Stimulated activated CD4-positive, alpha-beta T cell treated with anti-CD3 and anti-CD28 coated beads, TNF-alpha, amount 100 ng/mL, for 24 hours (primary cell): ENCODE results near the gene KRTAP9-3.
"Not testable (repeated sequence)": the region's sequence is repeated elsewhere in the genome, so short reads cannot be mapped to it uniquely, and the experiment has no call there.

Source experiments
- DNase-seq, 3 experiments: peaks; one replicate each; pipeline ENCODE4 v3.0.0-alpha.2; 2020; ENCODE audit warnings: low read depth in 3 of 3

Gene KRTAP9-3

GRCh38 chr17:41232399-41233105 is at the start of gene KRTAP9-3:
Gene KRTAP9-3 (plus strand): TSS chr17:41232449. CDS start chr17:41232502, 53 bp downstream.
- not testable (repeated sequence) for DNase-seq

GRCh38 chr17:41184480-41184961 is 47.7 kb upstream of the KRTAP9-3 start, which contains the start of gene KRTAP4-1:
Gene KRTAP4-1 (minus strand): TSS chr17:41184911. CDS start chr17:41184854, 57 bp downstream.
- no peak for DNase-seq

- DNase-seq = no peak
Observed at GRCh38 chr17:41185001-41185400, 47.2 kb upstream of the KRTAP9-3 start.

- no peak for DNase-seq
Observed at GRCh38 chr17:41186872-41187271, 45.4 kb upstream of the KRTAP9-3 start.

- DNase-seq = not testable (repeated sequence)
Observed at GRCh38 chr17:41189837-41190318, 42.4 kb upstream of the KRTAP9-3 start, which contains the start of gene KRTAP9-1. Gene KRTAP9-1 (plus strand): TSS chr17:41189887. CDS start chr17:41189887, 0 bp downstream.

- DNase-seq = no peak
Observed at GRCh38 chr17:41190328-41190727, 41.9 kb upstream of the KRTAP9-3 start.

GRCh38 chr17:41196068-41196467 is 36.2 kb upstream of the KRTAP9-3 start:
- DNase-seq = no peak

GRCh38 chr17:41199421-41200078 is 32.7 kb upstream of the KRTAP9-3 start:
- no peak for DNase-seq

GRCh38 chr17:41211845-41212466 is 20.3 kb upstream of the KRTAP9-3 start:
- DNase-seq = no peak

GRCh38 chr17:41212524-41213169 is 19.6 kb upstream of the KRTAP9-3 start:
- no peak for DNase-seq

GRCh38 chr17:41215681-41216080 is 16.6 kb upstream of the KRTAP9-3 start:
- no peak for DNase-seq

- DNase-seq = no peak
Observed at GRCh38 chr17:41223821-41224220, 8.4 kb upstream of the KRTAP9-3 start.

GRCh38 chr17:41226051-41226450 is 6.2 kb upstream of the KRTAP9-3 start:
- no peak for DNase-seq

GRCh38 chr17:41226598-41227095 is 5.6 kb upstream of the KRTAP9-3 start, which contains the start of gene KRTAP9-2:
Gene KRTAP9-2 (plus strand): TSS chr17:41226648. CDS start chr17:41226655, 7 bp downstream.
- DNase-seq = not testable (repeated sequence)

GRCh38 chr17:41230094-41230493 is 2.2 kb upstream of the KRTAP9-3 start:
- DNase-seq = no peak

- DNase-seq = no peak
Observed at GRCh38 chr17:41231731-41232130, 518 bp upstream of the KRTAP9-3 start.

- not testable (repeated sequence) for DNase-seq
Observed at GRCh38 chr17:41237116-41237515, 4.9 kb downstream of the KRTAP9-3 start.

GRCh38 chr17:41237949-41238437 is 5.7 kb downstream of the KRTAP9-3 start, which contains the start of gene KRTAP9-8:
Gene KRTAP9-8 (plus strand): TSS chr17:41237999. CDS start chr17:41238052, 53 bp downstream.
- DNase-seq = not testable (repeated sequence)

GRCh38 chr17:41246995-41247787 is 14.9 kb downstream of the KRTAP9-3 start:
- not testable (repeated sequence) for DNase-seq

- not testable (repeated sequence) for DNase-seq
Observed at GRCh38 chr17:41249637-41250240, 17.5 kb downstream of the KRTAP9-3 start, which contains the start of gene KRTAP9-4. Gene KRTAP9-4 (plus strand): TSS chr17:41249687. CDS start chr17:41249721, 34 bp downstream.
